GM12878 (cell line): ENCODE results near the gene CRACDL.

Experiments
- BMI1 ChIP-seq: fragments of 450-650 bp; IDR thresholded peaks from 2 replicates; pipeline ENCODE4 v1.6.1; 2016; ENCODE audit warnings: mild to moderate bottlenecking, moderate library complexity, borderline replicate concordance
- HDAC2 ChIP-seq: fragments of 200-600 bp; sonication (generic); IDR thresholded peaks from 2 replicates; pipeline ENCODE4 v1.6.1; 2017
- SMC3 ChIP-seq: IDR thresholded peaks from 2 replicates; pipeline ENCODE4 v1.6.1; 2011; ENCODE audit warnings: low read length, improper control_type of control experiment, borderline replicate concordance
- TCF7 ChIP-seq: IDR thresholded peaks from 2 replicates; pipeline ENCODE4 v1.6.1; 2014; ENCODE audit warnings: antibody characterized with exemption, borderline replicate concordance
- TF ChIP-seq, protein P1 (sequence below), 3 experiments: IDR thresholded peaks in 2 of 3; conservative IDR thresholded peaks in 1 of 3; 2 replicates each; pipeline ENCODE4 v1.5.1; 2011; ENCODE audit warnings: low read depth in 3 of 3, low read length in 3 of 3, mild to moderate bottlenecking in 3 of 3, control low read depth in 2 of 3, moderate library complexity in 2 of 3, inconsistent platforms in 1 of 3, mixed read lengths in 1 of 3; ENCODE audit not compliant: control insufficient read depth in 2 of 3, insufficient read depth in 1 of 3; ENCODE audit errors: extremely low read depth in 1 of 3

DNA sequence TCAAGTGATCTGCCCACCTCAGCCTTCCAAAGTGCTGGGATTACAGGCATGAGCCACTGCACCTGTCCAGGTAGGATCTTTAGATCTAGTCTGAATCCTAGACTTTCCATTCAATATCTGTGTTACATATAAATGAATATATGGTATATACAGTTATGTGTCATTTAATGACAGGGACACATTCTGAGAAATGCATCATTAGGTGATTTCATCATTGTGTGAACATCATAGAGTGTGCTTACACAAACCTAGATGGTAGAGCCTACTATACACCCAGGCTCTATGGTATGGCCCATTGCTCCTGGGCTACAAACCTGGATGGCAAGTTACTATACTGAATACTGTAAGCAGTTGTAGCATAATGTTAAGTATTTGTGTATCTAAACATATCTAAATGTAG, 189.6 kb downstream of the CRACDL start:
- TF ChIP-seq HDAC2 (no peak), BMI1 (no peak), TCF7 (no peak), SMC3 (no peak)
- TF ChIP-seq, protein P1, sequence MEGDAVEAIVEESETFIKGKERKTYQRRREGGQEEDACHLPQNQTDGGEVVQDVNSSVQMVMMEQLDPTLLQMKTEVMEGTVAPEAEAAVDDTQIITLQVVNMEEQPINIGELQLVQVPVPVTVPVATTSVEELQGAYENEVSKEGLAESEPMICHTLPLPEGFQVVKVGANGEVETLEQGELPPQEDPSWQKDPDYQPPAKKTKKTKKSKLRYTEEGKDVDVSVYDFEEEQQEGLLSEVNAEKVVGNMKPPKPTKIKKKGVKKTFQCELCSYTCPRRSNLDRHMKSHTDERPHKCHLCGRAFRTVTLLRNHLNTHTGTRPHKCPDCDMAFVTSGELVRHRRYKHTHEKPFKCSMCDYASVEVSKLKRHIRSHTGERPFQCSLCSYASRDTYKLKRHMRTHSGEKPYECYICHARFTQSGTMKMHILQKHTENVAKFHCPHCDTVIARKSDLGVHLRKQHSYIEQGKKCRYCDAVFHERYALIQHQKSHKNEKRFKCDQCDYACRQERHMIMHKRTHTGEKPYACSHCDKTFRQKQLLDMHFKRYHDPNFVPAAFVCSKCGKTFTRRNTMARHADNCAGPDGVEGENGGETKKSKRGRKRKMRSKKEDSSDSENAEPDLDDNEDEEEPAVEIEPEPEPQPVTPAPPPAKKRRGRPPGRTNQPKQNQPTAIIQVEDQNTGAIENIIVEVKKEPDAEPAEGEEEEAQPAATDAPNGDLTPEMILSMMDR (IDR thresholded peaks at IDR 0.05 in 2 of 3, conservative IDR thresholded peaks at IDR 0.05 in 1 of 3; ENCODE audit: control insufficient read depth in 2 of 3, extremely low read depth in 1 of 3, insufficient read depth in 1 of 3, low read depth in 3 of 3, low read length in 3 of 3), result no peak
